GM12891 (cell line): ENCODE data around the gene PTPRJ.

Source experiments
- PAX5 ChIP-seq: IDR thresholded peaks from 2 replicates; pipeline ENCODE4 v1.6.1; 2011; ENCODE audit warnings: low read length, moderate library complexity, mild to moderate bottlenecking; ENCODE audit not compliant: insufficient read depth, severe bottlenecking
- POLR2A ChIP-seq: IDR thresholded peaks from 2 replicates; pipeline ENCODE4 v1.6.1; 2011; ENCODE audit warnings: low read depth, low read length, control low read depth
- POLR2AphosphoS5 ChIP-seq: IDR thresholded peaks from 2 replicates; pipeline ENCODE4 v1.6.1; 2011; ENCODE audit warnings: low read depth, low read length, control low read depth
- POU2F2 ChIP-seq: IDR thresholded peaks from 2 replicates; pipeline ENCODE4 v1.6.1; 2011; ENCODE audit warnings: low read depth, mild to moderate bottlenecking, control low read depth, low read length, moderate library complexity
- TAF1 ChIP-seq: IDR thresholded peaks from 2 replicates; pipeline ENCODE4 v1.6.1; 2011; ENCODE audit warnings: low read depth, low read length, control low read depth

GRCh38 chr11:48141475-48142122 is 161.2 kb downstream of the PTPRJ start:
- TF ChIP-seq POLR2A (no peak), PAX5 (no peak), TAF1 (no peak), POLR2AphosphoS5 (no peak), POU2F2 (no peak)
